ENCODE data around the gene NOTUM. TPM values are rescaled to one million over a fixed set of nuclear protein-coding genes. Genes with fewer than 3 reads are reported as not detected.

Gene NOTUM
- total RNA-seq, 1 experiment from 2014 or later: not detected

DNA sequence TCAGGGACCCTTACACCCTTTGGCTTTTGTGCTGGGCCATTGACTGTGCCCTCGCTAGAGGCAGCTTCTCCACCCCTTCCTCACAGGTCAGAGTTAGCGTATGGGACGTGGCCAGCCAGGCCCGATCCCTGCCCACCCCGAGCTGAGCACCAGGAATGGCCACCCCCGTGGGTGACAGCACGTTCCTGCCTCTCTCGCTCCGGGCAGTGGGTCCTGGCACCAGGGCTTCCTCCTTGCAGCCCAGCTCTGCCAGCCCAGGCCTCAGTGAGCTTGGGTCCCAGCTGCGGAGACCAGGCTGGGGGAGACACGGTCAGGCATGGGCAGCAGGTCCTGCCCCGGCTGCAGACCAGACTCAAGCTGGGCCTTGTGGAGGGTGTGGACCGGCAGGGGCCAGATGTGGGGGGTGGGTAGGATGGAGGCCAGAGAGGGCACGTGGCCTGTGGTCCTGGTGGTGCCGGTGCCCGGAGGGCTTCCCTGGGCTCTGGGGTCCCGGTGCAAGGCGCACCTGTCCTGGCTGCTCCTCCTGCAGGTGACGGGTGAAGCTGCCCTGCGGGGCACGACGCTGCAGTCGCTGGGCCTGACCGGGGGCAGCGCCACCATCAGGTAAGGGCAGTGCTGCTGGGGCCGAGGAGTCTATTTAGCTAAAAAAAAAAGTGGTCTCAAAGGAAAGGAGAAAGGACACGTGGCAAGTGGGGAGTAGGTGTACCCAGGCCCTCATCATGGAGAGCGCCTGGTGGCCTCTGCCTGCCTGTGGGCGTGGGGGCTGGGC lies 34.7 kb upstream of the NOTUM start:
- Histone ChIP-seq H3K79me2 (ENCODE audit: low read length) (no peaks in the 10 kb centered on the region), H4K20me1 (ENCODE audit: low read length) (no peaks in the 10 kb centered on the region), H3K4me2 (ENCODE audit: low read length) (no peak overlapping the region), H3K9me3 (ENCODE audit: low read length) (no peaks in the 10 kb centered on the region), H3K4me1 (ENCODE audit: insufficient read depth, low read length) (peaks cover 16% of the 10 kb centered on the region), H3F3A (ENCODE audit: low read length, unreplicated experiment) (no peaks in the 10 kb centered on the region), H3K36me3 (ENCODE audit: low read depth, low read length) (no peaks in the 10 kb centered on the region), H3K9ac (ENCODE audit: low read length) (no peak overlapping the region), H3K27me3 (ENCODE audit: low read length) (no peaks in the 10 kb centered on the region), H3K9me2 (replicated peaks; ENCODE audit: low read length) (no peaks in the 10 kb centered on the region), H3K4me3 (ENCODE audit: low read length) (no peak overlapping the region), H2AFZ (ENCODE audit: low read length) (no peak overlapping the region), H3K27ac (ENCODE audit: low read length) (no peak overlapping the region)
- intact Hi-C loops (cut with micrococcal nuclease): no loop called here
- CTCF ChIA-PET: no interaction called here
- TF ChIP-seq EZH2 (IDR thresholded peaks at IDR 0.05; ENCODE audit: low read length, unreplicated experiment): no peak
- TF ChIP-seq CTCF (conservative IDR thresholded peaks at IDR 0.05; ENCODE audit: low read depth, low read length): peak; percentile 16; the same call in 1 of the 2 replicates
- no peak for TF ChIP-seq EZH2phosphoT487 (IDR thresholded peaks at IDR 0.05; ENCODE audit: borderline replicate concordance, low read length)
- BruUV-seq (replicated peaks): no TSS peak
- ATAC-seq (no peak), DNase-seq (no peak)
- POLR2A ChIA-PET (ENCODE audit: unreplicated experiment): no interaction called here

- Histone ChIP-seq H3K9me2 (replicated peaks; ENCODE audit: low read length) (no peaks in the 10 kb centered on the region), H3K79me2 (ENCODE audit: low read length) (no peaks in the 10 kb centered on the region), H3K4me1 (ENCODE audit: insufficient read depth, low read length) (peaks cover 16% of the 10 kb centered on the region), H3K36me3 (ENCODE audit: low read depth, low read length) (no peaks in the 10 kb centered on the region), H3K9ac (ENCODE audit: low read length) (no peak overlapping the region), H4K20me1 (ENCODE audit: low read length) (no peaks in the 10 kb centered on the region), H3K27ac (ENCODE audit: low read length) (no peak overlapping the region), H3K9me3 (ENCODE audit: low read length) (no peaks in the 10 kb centered on the region), H3K4me3 (ENCODE audit: low read length) (no peak overlapping the region), H3K4me2 (ENCODE audit: low read length) (no peak overlapping the region), H3K27me3 (ENCODE audit: low read length) (no peaks in the 10 kb centered on the region), H3F3A (ENCODE audit: low read length, unreplicated experiment) (no peaks in the 10 kb centered on the region), H2AFZ (ENCODE audit: low read length) (no peak overlapping the region)
- ChIA-PET CTCF (no interaction called here), POLR2A (ENCODE audit: unreplicated experiment) (no interaction called here)
- intact Hi-C loops (cut with micrococcal nuclease): no loop called here
- DNase-seq (no peak), ATAC-seq (no peak)
- BruUV-seq (replicated peaks): no TSS peak
- TF ChIP-seq EZH2 (IDR thresholded peaks at IDR 0.05; ENCODE audit: low read length, unreplicated experiment) (no peak), CTCF (conservative IDR thresholded peaks at IDR 0.05; ENCODE audit: low read depth, low read length) (no peak), EZH2phosphoT487 (IDR thresholded peaks at IDR 0.05; ENCODE audit: borderline replicate concordance, low read length) (no peak)
These were observed 33.8 kb upstream of the NOTUM start for GRCh38 chr17:81994593-81995462.
